GM08714 (cell line): ENCODE results near the gene ARMC2.
"Not testable (repeated sequence)": the region's sequence is repeated elsewhere in the genome, so short reads cannot be mapped to it uniquely, and the experiment has no call there.

ENCODE experiments used
- H3K4me3 ChIP-seq: fragments of 200-500 bp; sonication (Bioruptor generic); 2 replicates; pipeline ENCODE4 v1.5.1; 2014; ENCODE audit warnings: mild to moderate bottlenecking, low read length, inconsistent platforms
- ZNF274 ChIP-seq: IDR thresholded peaks from 2 replicates; pipeline ENCODE4 v1.6.1; 2012; ENCODE audit warnings: mild to moderate bottlenecking, low read depth, low read length

The ARMC2 gene

DNA sequence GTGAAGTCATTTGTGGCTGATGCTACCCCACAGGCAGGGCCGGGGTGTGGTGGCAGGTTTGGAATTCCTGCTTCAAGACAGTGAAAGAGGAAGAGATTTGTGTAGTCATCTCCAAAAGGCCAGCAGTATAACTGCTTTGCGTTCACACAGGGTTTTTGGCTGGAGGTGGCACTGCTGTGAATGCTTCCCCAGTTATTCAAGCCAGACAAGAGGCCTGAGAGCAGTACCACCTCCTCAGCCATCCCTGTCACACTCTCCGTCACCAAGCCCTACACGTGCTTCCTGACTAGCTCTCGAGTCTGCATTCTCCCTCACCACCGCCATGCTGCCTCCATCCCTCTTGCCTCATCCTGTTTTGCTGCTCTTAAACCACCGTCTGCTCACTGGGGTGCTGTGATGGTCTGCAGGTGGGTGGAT lies 23.9 kb downstream of the ARMC2 start:
- H3K4me3 ChIP-seq: no peak overlapping the region
- no peak for TF ChIP-seq ZNF274

DNA sequence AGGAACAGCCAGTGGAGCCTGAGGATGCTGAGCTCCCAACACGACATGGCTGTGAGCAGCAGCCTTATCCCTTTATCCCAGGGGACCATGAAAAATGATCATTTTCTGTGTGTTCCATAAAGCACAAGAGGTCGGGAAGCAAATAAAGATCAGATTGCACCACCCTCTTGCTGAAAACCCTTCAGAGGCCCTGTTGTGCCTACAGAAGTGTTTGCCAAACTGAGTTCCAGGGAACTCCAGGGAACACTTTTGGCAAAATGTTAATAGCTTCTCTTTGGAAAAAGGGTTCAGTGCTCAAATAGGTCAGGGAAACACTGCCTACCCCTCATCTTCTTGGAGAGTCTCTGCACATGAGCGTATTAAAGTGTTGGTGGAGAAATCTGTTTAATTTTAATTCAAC lies 24.4 kb downstream of the ARMC2 start:
- TF ChIP-seq ZNF274: no peak
- H3K4me3 ChIP-seq: no peak overlapping the region

GRCh38 chr6:108873251-108873650 lies 25.0 kb downstream of the ARMC2 start:
- no peak overlapping the region for H3K4me3 ChIP-seq
- no peak for TF ChIP-seq ZNF274

DNA sequence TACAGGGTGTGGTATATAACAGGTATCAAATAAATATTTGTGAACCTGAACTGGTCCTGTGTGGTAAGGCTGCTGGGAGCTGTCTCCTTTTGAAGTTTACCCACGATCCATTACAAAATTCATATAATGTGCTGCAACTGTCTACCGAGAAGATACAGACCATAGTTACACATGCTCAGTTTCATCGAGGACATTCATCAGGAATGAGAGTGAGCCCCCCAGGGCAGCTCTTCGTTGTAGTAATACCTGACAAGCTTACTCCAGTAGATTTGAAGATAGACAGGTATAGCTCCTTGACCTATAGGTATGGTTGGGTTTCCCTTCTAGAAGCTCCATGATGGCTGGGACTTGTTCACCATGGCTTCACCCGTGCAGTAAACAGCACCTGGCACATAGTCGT lies 25.7 kb downstream of the ARMC2 start:
- no peak for TF ChIP-seq ZNF274

GRCh38 chr6:108874470-108875160 lies 26.4 kb downstream of the ARMC2 start:
- H3K4me3 ChIP-seq: no peak overlapping the region; the same call in 1 of the 2 replicates
- TF ChIP-seq ZNF274: no peak

More for the DNA sequence above, 25.7 kb downstream of the ARMC2 start:
- H3K4me3 ChIP-seq: no peak overlapping the region

- H3K4me3 ChIP-seq: no peak overlapping the region
- no peak for TF ChIP-seq ZNF274
Observed at GRCh38 chr6:108875161-108875555, 26.9 kb downstream of the ARMC2 start.

- no peak for TF ChIP-seq ZNF274
- H3K4me3 ChIP-seq: no peak overlapping the region
Observed at GRCh38 chr6:108877046-108877751, 29.0 kb downstream of the ARMC2 start.

DNA sequence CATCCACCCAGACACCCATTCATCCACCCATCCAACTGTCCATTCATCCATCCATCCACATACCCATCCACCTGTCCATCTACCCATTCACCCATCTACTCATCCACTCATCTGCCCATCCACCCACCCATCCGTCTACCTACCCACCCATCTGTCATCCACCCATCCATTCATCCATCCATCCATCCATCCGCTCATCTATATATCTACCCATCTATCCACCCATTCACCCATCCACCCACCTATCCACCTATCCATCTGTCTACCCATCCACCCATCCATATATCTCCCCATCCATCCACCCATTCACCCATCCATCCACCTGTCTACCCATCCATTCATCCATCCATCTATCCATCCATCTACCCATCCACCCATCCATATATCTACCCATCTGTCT lies 30.7 kb downstream of the ARMC2 start:
- no peak for TF ChIP-seq ZNF274
- no peak overlapping the region for H3K4me3 ChIP-seq

DNA sequence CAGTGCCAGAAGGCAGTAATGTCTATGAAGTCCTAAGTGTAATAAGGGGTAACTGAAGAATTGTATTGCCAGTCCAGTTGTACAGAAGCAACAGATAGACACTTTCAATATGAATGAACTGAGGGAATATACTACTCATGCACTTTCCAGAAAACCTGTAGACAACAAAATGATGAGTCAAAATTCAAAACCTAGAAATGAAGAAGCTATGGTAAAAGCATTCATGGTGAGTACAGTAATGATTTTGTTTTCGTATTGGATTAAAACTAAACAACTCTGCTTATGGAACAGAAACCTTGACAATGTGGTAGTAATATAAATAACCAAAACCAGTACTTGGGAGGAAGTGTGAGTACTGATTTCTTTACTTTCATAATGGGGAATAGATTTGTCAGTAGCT lies 35.0 kb downstream of the ARMC2 start:
- no peak overlapping the region for H3K4me3 ChIP-seq
- TF ChIP-seq ZNF274: no peak

GRCh38 chr6:108884211-108885059 lies 36.2 kb downstream of the ARMC2 start:
- TF ChIP-seq ZNF274: no peak
- H3K4me3 ChIP-seq: no peak overlapping the region; the same call in 1 of the 2 replicates

DNA sequence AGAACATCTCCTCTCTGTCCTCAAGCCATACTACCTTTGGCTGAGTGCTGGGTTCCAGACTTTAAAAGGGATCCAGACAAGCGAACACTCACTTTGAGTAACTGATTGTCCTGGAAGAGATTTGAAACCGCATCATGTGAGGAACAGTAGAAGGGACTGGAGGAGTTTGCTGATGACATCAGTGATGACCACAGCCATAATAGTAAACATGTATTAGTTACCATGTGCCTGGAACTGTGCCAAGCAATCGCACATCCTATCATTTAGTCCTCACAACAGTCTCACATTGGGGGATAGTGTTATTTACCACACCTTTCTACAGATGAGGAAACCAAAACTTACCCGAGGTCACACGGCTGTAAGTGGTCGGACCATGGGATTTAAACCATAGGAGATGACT lies 39.8 kb downstream of the ARMC2 start:
- no peak overlapping the region for H3K4me3 ChIP-seq
- TF ChIP-seq ZNF274: no peak

GRCh38 chr6:108888745-108889144 lies 40.5 kb downstream of the ARMC2 start:
- H3K4me3 ChIP-seq: no peak overlapping the region
- TF ChIP-seq ZNF274: no peak

GRCh38 chr6:108890898-108891297 lies 42.7 kb downstream of the ARMC2 start:
- H3K4me3 ChIP-seq: not testable (repeated sequence)

DNA sequence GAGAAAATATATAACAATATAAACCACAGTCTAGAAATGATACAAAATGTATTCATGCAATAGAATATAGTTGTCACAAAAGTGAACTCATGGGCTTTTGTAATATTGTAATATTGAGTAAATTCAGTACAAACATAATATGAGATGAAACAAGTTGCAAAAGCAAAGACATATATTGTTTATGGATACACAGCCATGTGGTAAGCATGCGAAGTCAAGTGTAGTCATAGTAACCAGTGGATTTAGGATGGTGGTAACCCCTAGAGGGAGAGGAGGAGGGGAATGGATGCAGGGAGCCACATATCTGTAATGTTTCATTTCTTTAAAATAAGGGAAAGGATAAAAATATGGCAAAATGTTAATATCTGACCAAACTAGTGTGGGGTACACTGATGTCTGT lies 47.3 kb downstream of the ARMC2 start:
- TF ChIP-seq ZNF274: no peak
- H3K4me3 ChIP-seq: no peak overlapping the region

- TF ChIP-seq ZNF274: no peak
- H3K4me3 ChIP-seq: no peak overlapping the region
Observed at GRCh38 chr6:108896111-108896661, 48.0 kb downstream of the ARMC2 start.
